ENCODE results near the gene RFX2. TPM values are rescaled to one million over a fixed set of nuclear protein-coding genes. Genes with fewer than 3 reads are reported as not detected.

RFX2 gene
- total RNA-seq, 1 donor: 81.1 TPM

DNA sequence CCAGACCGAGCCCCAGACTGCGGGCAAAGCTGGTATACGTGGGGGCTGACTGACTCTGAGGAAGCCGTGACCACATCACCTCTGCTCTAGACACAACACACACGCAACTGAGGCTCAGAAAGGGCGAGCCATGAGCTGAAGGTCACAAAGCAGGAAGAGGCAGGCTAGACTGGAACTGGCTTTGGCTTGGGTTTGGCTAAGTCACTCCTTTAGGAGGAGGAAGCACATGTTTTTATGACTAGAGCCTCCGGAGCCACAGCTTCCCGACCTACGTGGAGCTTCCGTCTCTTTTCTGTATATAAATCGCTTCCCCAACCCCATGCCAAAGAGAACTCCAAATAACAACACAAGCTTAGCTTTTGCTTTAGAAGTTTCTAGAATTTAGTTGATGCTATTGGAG, 48.0 kb downstream of the RFX2 start:
- DNase-seq (ENCODE audit: low read depth in 2 of 3, low spot score in 2 of 3): peak in 2 of 3 donors; percentile 77 to 87

DNA sequence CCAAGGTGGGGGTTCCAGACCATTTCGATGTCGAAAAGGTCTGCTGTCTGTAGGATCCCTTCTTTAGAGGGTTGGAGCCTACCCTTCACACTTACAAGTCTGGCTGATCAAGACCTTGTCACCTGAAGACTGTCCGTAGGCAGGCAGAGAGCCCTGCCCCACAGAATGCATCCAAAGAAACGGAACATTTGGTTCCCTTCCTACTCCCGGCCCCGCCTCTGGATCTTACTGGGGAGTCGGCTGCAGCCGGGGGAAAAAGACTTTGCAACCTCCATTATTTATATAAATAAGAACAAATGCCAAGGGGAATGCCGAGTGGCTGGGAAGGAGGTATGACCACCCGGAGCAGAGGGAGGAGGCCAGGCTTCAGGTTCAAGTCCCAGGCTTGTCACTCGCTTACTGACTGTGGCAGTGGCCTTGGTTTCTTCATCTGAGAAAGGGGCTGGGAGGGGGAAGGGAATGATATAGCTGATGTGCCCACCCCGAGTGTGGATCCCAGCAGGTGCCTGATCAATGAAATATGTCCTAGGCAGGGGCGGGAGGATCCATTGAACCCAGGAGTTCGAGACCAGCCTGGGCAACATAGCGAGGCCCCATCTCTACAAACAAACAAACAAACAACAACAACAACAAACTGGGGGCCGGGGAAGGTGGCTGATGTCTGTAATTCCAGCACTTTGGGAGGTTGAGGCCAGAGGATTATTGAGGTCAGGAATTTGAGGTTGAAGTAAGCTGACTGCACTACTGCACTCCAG, 48.7 kb downstream of the RFX2 start:
- DNase-seq (ENCODE audit: low read depth in 2 of 3, low spot score in 2 of 3): no peak

DNA sequence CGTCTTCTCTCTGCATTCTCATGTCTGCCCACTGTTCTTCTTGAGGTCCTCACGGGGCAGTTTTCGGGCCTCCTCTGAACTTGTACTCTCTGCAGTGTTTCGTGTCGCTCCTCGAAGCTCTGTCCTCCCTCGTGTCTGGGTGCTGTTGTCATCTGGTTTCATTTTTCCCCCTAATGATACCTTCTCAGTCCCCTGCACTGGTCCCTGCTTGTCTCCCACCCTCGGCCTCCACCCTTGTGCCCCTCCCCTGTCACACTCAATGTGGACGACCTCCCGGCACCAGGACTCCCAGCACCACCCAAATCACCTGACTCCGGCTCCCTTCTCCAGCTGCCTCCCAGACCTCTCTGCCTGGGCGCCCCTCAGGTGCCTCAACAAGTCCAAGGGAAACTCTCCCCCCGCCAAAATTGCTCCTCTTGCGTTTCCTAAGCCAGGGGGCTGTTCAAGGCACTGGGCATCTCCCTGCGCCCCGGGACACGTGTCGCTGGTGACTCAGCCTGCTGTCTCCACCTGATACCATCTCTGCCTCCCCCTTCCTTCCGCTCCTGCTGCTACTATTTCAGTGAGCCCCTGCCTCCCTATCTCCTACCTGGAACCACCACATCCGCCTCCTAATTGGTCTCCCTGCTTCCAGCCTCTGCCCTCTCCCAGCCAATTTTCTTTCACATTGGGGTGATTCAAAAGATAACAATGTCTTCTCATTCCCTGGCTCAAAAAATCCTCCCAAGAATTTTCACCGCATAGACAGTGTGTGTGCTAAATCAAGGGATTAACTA, 49.5 kb downstream of the RFX2 start:
- peak in 2 of 3 donors; percentile 56 to 75 for DNase-seq (ENCODE audit: low read depth in 2 of 3, low spot score in 2 of 3)

DNA sequence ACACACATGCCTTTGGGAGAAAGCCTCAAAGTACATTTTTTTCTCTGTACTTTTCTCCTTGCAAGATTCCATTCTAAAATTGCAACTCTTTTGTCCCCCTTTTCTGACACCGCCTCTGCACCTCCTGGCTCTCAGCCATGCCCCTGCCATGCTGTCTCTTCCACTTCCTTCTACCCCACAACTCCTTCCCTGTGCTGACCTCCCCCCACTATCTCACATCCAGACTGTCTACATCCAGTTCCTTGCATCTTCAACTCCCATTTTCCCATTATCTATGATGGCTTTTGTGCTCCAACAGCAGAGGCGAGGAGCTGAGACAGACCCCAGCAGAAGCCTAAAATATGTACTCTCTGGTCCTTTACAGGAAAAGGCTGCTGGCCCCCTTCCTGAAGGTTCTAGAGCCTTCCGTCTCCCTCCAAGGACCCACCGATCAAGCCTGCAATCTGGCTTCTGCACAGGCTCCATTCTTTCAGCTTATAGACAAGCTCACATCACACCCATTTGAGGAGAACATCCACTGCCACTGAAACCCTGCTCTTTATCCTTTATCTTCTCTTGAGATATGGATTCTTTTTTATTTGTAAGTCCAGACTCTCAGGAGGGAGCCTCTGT, 50.2 kb downstream of the RFX2 start:
- DNase-seq (ENCODE audit: low read depth in 2 of 3, low spot score in 2 of 3): no peak

DNA sequence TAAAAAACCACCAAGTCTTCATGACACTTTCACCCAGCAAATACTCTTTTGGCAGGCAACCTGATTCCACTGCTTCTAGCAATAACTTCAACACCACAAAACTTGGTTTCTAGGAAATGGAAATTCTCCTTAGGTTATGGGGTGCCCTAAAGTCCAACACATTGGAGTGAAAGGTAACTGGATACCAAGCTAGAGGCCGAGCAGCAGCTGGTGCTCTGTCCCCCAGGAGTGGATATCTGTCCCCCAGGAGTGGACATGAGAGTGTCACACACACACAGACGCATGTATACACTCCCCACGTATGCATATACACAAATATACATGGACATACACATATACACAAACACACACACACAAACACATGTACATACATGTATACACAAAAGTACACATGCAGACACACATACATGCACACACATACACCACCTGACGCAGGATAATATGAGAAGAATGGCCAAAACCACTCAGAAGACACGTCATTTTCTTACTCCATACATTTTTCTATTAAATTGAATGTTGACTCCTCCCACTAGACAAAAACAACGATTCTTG, 50.8 kb downstream of the RFX2 start:
- no peak for DNase-seq (ENCODE audit: low read depth in 2 of 3, low spot score in 2 of 3)

DNA sequence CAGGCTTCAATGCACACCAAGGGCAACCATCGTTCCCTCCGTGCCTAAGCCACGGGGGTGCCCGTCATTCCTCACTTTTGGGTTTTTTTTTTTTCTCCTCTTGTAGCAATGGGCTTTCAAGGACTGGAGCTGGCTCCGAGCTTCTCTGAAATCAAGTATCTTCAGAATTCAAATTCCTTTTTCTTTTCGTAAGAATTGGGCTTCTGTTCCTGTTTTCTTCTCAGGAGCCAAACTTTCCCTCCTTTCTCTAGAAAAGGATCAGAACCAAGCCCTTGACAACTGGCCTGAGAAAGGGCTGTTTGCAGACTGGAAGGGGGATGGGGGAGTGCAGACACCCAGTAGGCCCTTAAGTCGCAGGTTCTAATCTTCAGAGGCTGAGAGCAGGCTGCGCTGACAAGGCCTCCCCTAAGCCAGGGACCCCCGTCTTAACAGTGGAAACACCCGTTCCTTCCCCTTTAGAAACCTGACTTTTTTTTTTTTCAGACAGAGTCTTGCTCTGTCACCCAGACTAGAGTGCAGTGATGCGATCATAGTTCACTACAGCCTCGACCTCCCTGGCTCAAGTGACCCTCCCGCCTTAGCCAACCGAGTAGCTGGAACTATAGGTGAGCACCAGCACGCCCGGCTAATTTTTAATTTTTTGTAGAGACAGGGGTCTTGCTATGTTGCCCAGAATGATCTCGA, 51.6 kb downstream of the RFX2 start:
- peak in 1 of 3 donors; percentile 54 for DNase-seq (ENCODE audit: low read depth in 2 of 3, low spot score in 2 of 3)

DNA sequence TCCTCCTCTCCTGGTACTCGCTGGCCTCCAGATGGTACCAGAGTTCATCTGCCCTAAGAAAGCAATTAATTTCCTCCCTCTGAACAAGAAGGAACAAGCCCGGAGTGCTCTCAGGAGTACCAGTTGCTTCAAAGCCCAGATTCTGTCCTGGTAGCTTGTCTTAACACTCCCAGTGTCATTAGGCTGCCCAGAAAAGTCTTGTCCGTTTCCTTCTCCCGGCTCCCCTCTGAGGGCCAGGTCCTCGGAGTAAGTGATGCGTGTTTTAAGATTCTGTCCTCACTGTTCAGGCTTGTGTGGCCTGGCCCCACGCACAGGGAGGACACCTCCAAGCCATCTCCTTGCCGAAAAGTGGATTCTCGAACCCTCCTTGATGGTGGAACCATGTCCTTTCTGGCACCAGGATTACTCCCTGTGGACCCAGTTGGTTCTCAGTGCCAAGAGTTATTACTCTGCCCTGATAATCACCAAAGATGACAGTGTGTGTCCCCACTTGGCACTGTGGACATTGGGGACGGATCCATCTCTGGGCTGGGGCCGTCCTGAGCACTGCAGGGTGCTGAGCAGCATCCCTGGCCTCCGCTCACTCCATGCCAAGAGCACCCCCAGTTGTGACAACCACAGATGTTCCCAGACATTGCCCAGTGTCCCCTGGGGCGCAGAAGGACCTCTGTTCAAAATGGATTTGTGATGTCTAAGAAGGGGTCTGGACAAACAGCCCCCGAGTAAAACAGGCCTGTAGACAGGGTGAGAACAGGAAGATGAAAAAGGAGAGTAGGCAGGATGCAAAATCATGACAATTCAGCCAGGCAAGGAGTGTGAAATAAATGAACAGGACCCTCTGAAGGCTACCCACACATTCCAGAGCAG, 52.4 kb downstream of the RFX2 start:
- no peak for DNase-seq (ENCODE audit: low read depth in 2 of 3, low spot score in 2 of 3)

DNA sequence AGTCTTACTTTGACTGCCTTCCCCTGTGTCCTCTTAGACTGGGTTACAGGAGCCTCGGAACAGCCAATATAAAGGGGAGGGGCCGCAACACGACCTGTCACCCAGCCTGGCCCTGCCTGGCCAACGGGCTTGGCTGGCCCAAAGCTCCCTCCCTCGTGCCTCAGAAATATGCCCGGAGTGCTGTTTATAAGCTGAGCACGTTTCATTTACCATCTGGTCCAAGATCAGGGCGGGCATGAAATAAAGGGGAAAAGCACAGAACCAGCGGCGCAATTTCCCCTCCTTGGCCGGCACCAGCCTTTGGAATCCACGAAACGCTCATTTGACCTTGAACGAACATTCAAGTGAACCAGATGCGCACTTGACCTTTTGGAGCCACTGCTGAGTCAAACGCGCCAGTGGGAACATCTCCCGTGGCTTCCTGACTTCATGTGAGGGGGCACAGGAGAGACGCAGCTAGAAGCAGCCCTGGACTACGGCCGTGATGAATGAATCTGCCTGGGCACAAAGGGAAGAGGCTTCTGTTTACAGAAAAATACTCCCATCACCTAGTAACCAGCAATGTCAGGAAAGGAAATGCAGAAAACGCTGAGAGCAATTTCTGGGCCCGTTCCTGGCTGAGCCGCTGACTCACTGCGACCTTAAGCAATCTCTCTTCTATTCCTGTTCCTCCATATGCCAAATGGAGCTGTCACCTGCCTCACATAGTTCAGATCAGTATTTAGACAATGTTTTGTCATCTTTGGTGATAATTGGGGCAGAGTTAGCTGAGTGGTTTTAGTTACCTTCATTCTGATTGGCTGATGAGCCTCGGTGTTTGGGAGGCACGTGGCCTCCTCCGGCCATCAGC, 53.3 kb downstream of the RFX2 start:
- DNase-seq (ENCODE audit: low read depth in 2 of 3, low spot score in 2 of 3): peak in 2 of 3 donors; percentile 89 to 91

DNA sequence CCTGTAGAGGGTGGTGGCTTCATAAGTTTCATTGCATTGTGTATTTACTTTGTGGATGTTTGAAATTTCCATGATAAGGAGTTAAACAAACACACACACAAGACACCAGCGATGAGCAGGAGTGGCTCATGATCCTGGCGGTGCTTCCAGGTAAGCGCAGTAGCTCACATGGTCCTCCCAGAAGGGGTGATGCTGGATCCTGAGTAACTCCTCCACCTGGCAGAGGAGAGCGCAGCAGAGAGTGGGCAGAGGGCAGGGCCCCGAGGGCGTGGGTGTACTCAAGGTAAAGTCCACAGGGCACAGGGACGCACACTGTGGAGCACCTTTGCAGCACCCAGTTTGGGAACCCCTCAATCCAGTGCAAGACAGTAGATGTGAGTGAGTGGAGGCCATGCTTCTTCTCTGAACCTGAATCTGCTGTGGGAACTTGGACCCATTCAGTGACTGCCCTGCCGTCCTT, 54.0 kb downstream of the RFX2 start:
- DNase-seq (ENCODE audit: low read depth in 2 of 3, low spot score in 2 of 3): no peak

DNA sequence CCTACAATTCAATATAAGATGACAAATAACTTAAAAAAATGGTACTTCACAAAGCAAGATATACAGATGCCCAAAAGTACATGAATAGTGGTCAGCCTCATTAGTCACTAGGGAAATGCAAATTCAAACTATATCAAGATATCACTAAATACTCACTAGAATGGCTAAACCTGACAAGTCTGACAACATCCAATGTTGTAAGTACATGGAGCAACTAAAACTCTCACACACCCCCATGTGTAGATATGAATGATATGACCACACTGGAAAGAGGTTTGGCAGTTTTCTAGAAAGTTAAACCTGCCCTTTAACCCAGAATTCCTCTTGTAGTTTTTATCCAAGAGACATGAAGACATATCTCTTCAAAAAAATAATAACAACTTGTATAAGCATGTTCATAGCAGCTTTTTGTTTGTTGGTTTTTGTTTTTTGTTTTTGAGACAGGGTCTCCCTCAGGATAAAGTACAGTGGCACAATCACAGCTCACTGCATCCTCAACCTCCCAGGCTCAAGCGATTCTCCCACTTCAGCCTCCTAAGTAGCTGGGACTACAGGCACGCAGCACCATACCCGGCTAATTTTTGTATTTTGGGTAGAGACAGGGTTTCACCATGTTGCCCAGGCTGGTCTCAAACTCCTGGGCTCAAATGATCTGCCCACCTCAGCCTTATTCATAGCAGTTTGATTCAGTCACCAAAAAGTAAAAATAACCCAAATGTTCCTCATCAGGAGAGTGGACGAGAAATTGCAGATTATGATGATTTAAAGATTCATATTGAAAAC, 55.1 kb downstream of the RFX2 start:
- DNase-seq (ENCODE audit: low read depth in 2 of 3, low spot score in 2 of 3): no peak

DNA sequence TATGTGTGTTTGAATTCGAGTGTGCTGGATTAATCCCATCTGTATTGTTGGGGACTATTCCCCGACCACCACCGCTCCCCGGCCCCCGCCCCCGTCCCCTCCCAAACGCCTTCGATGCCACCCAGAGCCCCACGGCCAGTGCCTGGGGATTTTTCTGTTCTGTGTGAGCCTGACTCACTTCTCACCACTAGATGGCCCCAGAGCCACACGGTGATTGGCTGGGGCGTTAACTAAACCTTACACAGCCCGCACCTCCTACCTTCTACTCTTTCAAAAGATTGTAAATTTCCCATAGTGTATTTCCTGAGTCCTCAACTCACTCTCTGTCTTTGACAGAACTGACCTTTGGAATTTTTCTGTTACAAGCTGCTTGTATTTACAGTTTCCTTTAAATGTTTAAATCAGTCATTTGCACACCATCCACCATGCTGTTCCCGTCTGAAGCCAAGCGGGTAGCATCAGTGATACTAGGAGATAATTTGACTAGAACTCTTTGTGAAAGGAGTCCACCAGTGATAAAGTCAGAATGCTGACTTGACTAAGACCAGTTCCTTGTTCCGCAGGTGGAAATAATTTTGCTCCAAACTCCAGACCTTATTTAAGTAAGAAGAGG, 61.4 kb downstream of the RFX2 start:
- DNase-seq (ENCODE audit: low read depth in 2 of 3, low spot score in 2 of 3): peak; percentile 67 to 91 (median 80)

DNA sequence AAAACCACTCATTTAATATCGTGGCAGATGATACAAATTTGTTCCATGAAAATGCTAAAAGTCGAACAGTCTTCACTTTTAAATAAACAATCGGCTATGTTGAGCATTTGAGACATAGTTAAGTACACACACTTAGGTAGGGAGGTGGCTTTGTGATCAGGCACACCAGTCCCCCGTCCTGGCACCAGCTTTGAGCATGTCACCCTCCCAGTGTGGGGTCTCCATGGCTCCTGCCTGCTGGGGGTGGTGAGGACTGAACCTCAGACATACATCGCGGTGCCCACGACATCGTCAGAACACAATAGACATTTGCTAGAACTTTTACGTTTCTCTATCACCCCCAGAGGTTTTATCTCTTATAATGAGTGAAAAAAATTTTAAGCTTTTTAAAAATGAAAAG, 62.0 kb downstream of the RFX2 start:
- no peak for DNase-seq (ENCODE audit: low read depth in 2 of 3, low spot score in 2 of 3)

DNA sequence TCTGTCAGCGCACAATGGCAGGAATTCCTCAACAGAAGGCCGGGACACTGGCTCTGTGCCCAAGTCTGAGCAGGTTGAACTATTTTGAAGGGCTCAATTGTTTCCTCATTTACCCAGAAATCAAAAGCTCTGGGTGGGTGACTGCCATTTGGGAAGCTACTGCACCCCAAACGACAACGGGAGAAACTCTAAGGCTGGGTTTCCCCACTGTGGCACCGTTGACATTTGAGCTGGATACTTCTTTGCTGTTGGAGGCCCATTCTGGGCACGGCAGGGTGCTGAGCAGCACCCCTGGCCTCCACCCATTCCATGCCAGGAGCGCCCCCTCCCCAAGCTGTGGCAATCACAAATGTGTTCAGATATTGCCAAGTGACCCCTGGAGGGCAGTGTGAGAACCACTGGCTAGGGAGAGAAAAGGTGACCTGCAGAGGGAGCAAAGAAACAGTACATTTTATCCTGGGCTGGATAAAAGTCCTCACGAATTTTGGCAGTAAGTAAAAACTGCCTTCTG, 62.5 kb downstream of the RFX2 start:
- peak in 2 of 3 donors; percentile 70 to 75 for DNase-seq (ENCODE audit: low read depth in 2 of 3, low spot score in 2 of 3)

DNA sequence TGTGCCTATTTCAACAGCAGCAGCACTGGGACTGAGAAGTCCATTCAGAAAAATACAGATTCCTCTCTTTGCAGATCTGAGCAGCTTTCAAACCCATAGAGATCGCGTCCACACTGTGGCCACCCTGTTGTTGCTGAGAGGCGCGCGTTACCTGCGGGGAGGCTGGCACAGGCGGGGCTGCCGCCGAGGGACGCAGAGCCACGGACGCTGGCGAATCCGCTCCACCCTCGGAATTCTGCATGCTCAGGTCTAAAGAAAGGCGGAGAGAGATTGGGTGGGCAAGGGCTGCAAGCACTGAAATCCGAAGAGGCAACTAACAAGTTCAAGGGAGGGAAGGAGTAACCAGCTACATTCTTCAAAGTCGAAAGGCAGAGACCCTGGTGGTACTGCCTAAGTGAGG, 63.0 kb downstream of the RFX2 start:
- DNase-seq (ENCODE audit: low read depth in 2 of 3, low spot score in 2 of 3): no peak

DNA sequence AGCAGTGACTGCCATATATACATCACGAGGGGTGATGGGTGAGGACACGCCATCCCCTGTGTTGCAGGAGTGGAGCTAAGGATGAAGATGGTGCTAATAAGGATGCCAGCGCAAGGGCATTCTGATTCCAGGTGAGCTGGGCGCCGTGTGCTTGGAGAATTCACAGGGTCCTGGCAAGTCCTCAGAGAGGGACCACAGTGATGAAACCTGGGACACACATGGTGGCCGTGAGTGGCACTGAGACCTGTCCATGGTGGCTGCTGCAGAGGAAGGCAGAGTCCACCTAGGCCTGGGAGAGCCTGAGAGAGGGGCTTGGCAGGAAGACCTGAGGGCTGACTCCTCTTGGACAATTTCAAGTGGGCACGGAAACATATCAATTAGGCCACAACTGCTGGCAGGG, 65.2 kb downstream of the RFX2 start:
- no peak for DNase-seq (ENCODE audit: low read depth in 2 of 3, low spot score in 2 of 3)

DNA sequence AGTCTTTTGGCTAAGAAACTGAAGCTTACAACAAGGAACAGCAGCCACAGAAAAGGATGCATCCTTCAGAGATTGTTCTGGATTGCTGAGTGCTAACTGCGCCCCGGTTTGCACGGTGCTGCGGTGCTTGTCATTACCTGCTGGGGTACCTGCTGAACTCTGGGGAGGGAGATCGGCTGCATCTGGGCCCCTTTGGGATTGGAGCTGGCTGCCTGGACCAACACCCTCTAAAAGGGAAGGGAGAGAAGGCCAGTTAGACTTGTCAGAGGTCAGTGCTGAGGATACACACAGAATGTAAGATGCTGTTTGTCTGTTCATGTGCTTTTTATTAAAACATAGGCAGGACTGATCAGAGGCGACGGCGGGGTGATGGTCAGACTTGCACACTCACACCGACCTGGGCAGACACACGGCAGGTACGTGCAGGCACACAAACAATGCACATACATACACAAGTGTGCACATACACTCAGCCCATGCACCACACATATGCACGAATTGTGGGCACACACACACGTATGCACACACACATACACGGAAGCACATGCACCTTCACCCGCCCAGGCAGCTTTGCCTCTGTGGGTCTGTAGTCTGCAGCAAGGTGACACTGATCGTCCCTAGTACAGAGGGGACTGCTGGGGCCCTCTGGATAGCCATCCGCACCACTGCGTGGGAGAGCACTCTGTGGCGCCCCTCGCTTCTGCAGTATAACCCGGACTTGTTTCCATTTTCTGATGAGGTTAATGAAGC, 66.1 kb downstream of the RFX2 start:
- DNase-seq (ENCODE audit: low read depth in 2 of 3, low spot score in 2 of 3): no peak
